Caco-2 (cell line): ENCODE measurements around the gene EXOC6B. TPM values are rescaled to one million over a fixed set of nuclear protein-coding genes. Genes with fewer than 3 reads are reported as not detected.

Experiments used
- BruUV-seq: library from RNA; stranded (reverse); fragments of 400-500 nt; replicated peaks from 2 replicates; lab custom pipeline; 2021; lab: Mats Ljungman, UMichigan
- CTCF ChIA-PET: fragments of 300-600 bp; sonication (Branson Sonifier 250); formaldehyde crosslinking; loops from one replicate; lab custom pipeline; 2022; ENCODE audit warnings: antibody characterized with exemption; lab: Charles Lee
- POLR2A ChIA-PET: fragments of 300-600 bp; sonication (Branson Sonifier 250); formaldehyde crosslinking; loops from one replicate; lab custom pipeline; 2022; ENCODE audit warnings: antibody characterized with exemption; lab: Charles Lee
- DNase-seq, 2 experiments: peaks; one replicate each; pipeline versions ENCODE4 v3.0.0 to v3.0.0-alpha.2; 2020 to 2022
- H3K27me3 ChIP-seq: replicated peaks from 2 replicates; pipeline ENCODE4 v1.6.0; 2011; ENCODE audit warnings: low read length; ENCODE audit not compliant: control insufficient read depth, insufficient read depth
- H3K36me3 ChIP-seq: 2 replicates; pipeline ENCODE4 v1.5.1; 2011; ENCODE audit warnings: low read length; ENCODE audit not compliant: control insufficient read depth, insufficient read depth
- H3K4me1 ChIP-seq: fragments of 250-450 bp; sonication (Bioruptor Pico); 2 replicates; pipeline ENCODE4 v1.5.1; 2020; ENCODE audit warnings: mild to moderate bottlenecking
- H3K4me3 ChIP-seq: 2 replicates; pipeline ENCODE4 v1.5.1; 2011; ENCODE audit warnings: low read depth, mild to moderate bottlenecking, control low read depth, low read length
- H3K9me3 ChIP-seq: fragments of 250-450 bp; sonication (Bioruptor Pico); 2 replicates; pipeline ENCODE4 v1.5.1; 2020; ENCODE audit warnings: mild to moderate bottlenecking, moderate library complexity
- H3K27ac Mint-ChIP-seq: one replicate; pipeline ENCODE4 v1.8.0; 2022; ENCODE audit warnings: mixed read lengths; ENCODE audit not compliant: unreplicated experiment
- H3K27me3 Mint-ChIP-seq: one replicate; pipeline ENCODE4 v1.8.0; 2022; ENCODE audit warnings: mixed read lengths; ENCODE audit not compliant: insufficient read depth, unreplicated experiment
- H3K36me3 Mint-ChIP-seq: one replicate; pipeline ENCODE4 v1.8.0; 2022; ENCODE audit warnings: mild to moderate bottlenecking, mixed read lengths; ENCODE audit not compliant: insufficient read depth, unreplicated experiment
- H3K4me1 Mint-ChIP-seq: one replicate; pipeline ENCODE4 v1.8.0; 2022; ENCODE audit warnings: low read depth, mixed read lengths; ENCODE audit not compliant: unreplicated experiment
- H3K4me3 Mint-ChIP-seq: one replicate; pipeline ENCODE4 v1.8.0; 2022; ENCODE audit warnings: mild to moderate bottlenecking, moderate library complexity, mixed read lengths; ENCODE audit not compliant: unreplicated experiment
- H3K9me3 Mint-ChIP-seq: one replicate; pipeline ENCODE4 v1.8.0; 2022; ENCODE audit warnings: mixed read lengths; ENCODE audit not compliant: unreplicated experiment
- intact Hi-C: fragments of 100-400 bp; cut with micrococcal nuclease; formaldehyde crosslinking; loops from one replicate; pipeline ENCODE4 v1.10.0; 2022; ENCODE audit not compliant: unreplicated experiment
- total RNA-seq: library from RNA; stranded (reverse); gene quantifications from 2 replicates; pipeline ENCODE4 v1.2.3, GENCODE V29; 2022
- TF ChIP-seq, protein P1 (sequence below), 2 experiments: fragments of 200-600 bp in 1 of 2; IDR thresholded peaks; 1 replicate in 1 of 2; 2 replicates in 1 of 2; pipeline versions ENCODE4 v1.5.1 to v1.8.0; 2011 to 2022; ENCODE audit warnings: antibody characterized with exemption in 1 of 2, control low read depth in 1 of 2, inconsistent platforms in 1 of 2, low read depth in 1 of 2, low read length in 1 of 2, mild to moderate bottlenecking in 1 of 2, moderate library complexity in 1 of 2; ENCODE audit not compliant: insufficient read depth in 1 of 2, severe bottlenecking in 1 of 2, unreplicated experiment in 1 of 2

The EXOC6B gene
- total RNA-seq, 1 experiment from 2014 or later, result 36.1 TPM

DNA sequence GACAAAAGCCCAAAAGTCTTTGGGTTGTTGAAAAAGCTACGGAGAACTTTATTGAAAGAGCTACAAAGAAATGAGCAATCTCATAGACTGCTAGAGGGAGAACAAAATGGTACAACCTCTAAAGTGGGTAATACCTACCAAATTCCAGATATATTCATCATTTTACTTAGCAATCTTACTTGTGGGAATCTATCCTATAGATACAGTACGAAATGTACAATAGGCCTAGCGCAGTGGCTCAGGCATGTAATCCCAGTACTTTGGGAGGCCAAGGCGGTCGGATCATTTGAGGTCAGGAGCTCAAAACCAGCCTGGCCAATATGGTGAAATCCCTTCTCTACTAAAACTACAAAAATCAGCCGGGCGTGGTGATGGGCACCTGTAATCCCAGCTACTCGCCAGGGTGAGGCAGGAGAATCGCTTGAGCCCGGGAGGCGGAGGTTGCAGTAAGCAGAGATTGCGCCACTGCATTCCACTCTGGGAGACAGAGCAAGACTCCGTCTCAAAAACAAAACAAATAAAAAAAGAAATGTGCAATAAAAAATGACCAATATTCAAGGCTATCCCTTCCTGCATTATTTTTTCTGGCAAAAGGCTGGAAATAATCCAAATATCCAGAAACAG, 10.1 kb downstream of the EXOC6B start:
- Mint-ChIP-seq H3K4me1 (peaks cover 23% of the 10 kb centered on the region), H3K36me3 (peaks cover 7% of the 10 kb centered on the region), H3K27me3 (no peaks in the 10 kb centered on the region), H3K9me3 (no peaks in the 10 kb centered on the region), H3K4me3 (no peak overlapping the region), H3K27ac (no peak overlapping the region)
- BruUV-seq, result no TSS peak
- TF ChIP-seq, protein P1, sequence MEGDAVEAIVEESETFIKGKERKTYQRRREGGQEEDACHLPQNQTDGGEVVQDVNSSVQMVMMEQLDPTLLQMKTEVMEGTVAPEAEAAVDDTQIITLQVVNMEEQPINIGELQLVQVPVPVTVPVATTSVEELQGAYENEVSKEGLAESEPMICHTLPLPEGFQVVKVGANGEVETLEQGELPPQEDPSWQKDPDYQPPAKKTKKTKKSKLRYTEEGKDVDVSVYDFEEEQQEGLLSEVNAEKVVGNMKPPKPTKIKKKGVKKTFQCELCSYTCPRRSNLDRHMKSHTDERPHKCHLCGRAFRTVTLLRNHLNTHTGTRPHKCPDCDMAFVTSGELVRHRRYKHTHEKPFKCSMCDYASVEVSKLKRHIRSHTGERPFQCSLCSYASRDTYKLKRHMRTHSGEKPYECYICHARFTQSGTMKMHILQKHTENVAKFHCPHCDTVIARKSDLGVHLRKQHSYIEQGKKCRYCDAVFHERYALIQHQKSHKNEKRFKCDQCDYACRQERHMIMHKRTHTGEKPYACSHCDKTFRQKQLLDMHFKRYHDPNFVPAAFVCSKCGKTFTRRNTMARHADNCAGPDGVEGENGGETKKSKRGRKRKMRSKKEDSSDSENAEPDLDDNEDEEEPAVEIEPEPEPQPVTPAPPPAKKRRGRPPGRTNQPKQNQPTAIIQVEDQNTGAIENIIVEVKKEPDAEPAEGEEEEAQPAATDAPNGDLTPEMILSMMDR (IDR thresholded peaks at IDR 0.05; ENCODE audit: insufficient read depth in 1 of 2, low read depth in 1 of 2, low read length in 1 of 2, severe bottlenecking in 1 of 2, unreplicated experiment in 1 of 2), result peak; percentile 3 to 48
- H3K36me3 ChIP-seq, result no peaks in the 10 kb centered on the region
- intact Hi-C loops, result loop anchor here (1.0 to 5.0 kb wide), 3 partner anchors 11 to 44 kb away; partner anchors contain the start of gene EXOC6B
- POLR2A ChIA-PET, result no interaction called here
- H3K4me1 ChIP-seq, result 0 out of 2 replicates have a peak, but pooled peaks cover 4% of the 10 kb centered on the region
- no peak overlapping the region for H3K4me3 ChIP-seq
- CTCF ChIA-PET, result interaction anchor here (0.6 to 1.9 kb wide), 4 partner anchors 34 to 71 kb away, joined by 3 to 9 read pairs (median 4); partner anchors contain the start of gene SPR
- no peaks in the 10 kb centered on the region for H3K9me3 ChIP-seq
- H3K27me3 ChIP-seq, result no peaks in the 10 kb centered on the region
- peak; percentile 69 to 76 for DNase-seq

DNA sequence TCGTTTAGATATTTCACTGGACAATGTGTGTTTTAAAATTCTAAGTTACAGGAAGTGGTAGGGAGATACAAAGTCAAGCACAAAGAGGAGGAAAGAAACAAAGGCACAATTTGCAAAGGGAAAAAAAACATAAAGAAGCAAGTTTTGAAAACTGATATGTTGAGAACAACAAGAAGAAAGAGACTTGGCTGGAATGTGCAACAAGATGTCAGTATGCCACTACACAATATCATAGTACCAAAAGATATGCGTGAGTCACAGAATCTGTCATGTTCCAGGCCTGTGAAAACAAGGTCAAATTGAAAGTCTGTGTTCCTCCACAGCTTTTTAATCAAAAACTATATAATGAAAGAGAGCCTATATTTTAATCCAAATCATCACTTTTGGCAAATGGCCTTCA, 12.0 kb downstream of the EXOC6B start:
- Histone ChIP-seq H3K27me3 (no peaks in the 10 kb centered on the region), H3K36me3 (no peaks in the 10 kb centered on the region), H3K4me1 (0 out of 2 replicates have a peak, but pooled peaks cover 4% of the 10 kb centered on the region), H3K9me3 (peaks cover 10% of the 10 kb centered on the region), H3K4me3 (no peak overlapping the region)
- ChIA-PET POLR2A (no interaction called here), CTCF (no interaction called here)
- intact Hi-C loops, result no loop called here
- no peak overlapping the region for H3K4me3 Mint-ChIP-seq
- no TSS peak for BruUV-seq
- H3K27me3 Mint-ChIP-seq, result no peaks in the 10 kb centered on the region
- DNase-seq, result no peak
- TF ChIP-seq, protein P1 (IDR thresholded peaks at IDR 0.05; ENCODE audit: insufficient read depth in 1 of 2, low read depth in 1 of 2, low read length in 1 of 2, severe bottlenecking in 1 of 2, unreplicated experiment in 1 of 2), result no peak
- H3K36me3 Mint-ChIP-seq, result peaks cover 18% of the 10 kb centered on the region
- no peak overlapping the region for H3K27ac Mint-ChIP-seq
- H3K4me1 Mint-ChIP-seq, result peaks cover 22% of the 10 kb centered on the region
- H3K9me3 Mint-ChIP-seq, result peaks cover 19% of the 10 kb centered on the region

DNA sequence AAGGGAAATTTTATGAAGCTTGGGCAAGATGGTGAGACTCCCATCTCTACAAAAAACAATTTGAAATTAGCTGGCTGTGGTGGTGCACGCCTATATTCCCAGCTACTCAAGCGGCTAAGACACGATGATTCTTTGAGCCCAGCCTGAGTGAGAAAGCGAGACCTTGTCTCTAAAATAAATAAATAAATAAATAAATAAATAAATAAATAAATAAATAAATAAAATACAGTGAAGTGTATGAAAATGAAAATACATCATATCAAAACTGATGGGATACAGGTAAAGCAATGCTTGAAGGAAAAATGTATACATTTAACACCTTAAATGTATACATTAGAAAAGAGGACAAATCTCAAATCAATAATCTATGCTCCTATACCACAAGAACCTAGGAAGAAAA, 15.7 kb downstream of the EXOC6B start:
- H3K27ac Mint-ChIP-seq, result no peak overlapping the region
- Histone ChIP-seq H3K9me3 (peaks cover 13% of the 10 kb centered on the region), H3K4me1 (no peaks in the 10 kb centered on the region), H3K4me3 (no peak overlapping the region), H3K36me3 (no peaks in the 10 kb centered on the region), H3K27me3 (no peaks in the 10 kb centered on the region)
- BruUV-seq, result no TSS peak
- DNase-seq, result no peak
- H3K4me3 Mint-ChIP-seq, result no peak overlapping the region
- TF ChIP-seq, protein P1 (IDR thresholded peaks at IDR 0.05; ENCODE audit: insufficient read depth in 1 of 2, low read depth in 1 of 2, low read length in 1 of 2, severe bottlenecking in 1 of 2, unreplicated experiment in 1 of 2), result no peak
- peaks cover 12% of the 10 kb centered on the region for H3K36me3 Mint-ChIP-seq
- no peaks in the 10 kb centered on the region for H3K27me3 Mint-ChIP-seq
- H3K9me3 Mint-ChIP-seq, result peaks cover 33% of the 10 kb centered on the region
- ChIA-PET CTCF (no interaction called here), POLR2A (no interaction called here)
- H3K4me1 Mint-ChIP-seq, result peaks cover 9% of the 10 kb centered on the region
- intact Hi-C loops, result no loop called here
